Measurements from ENCODE around the gene ZC3H6. TPM values are rescaled to one million over a fixed set of nuclear protein-coding genes. Genes with fewer than 3 reads are reported as not detected.
A peak's percentile ranks its signal among the peaks of the same experiment; 100 is the strongest.

Gene ZC3H6
- total and polyA plus RNA-seq, 2 of the 13 experiments (the other 11 are each of a cell fraction or from before 2014, with no cell fraction given), result 0.71 to 0.93 TPM

GRCh38 chr2:112322919-112323318 is 47.5 kb downstream of the ZC3H6 start (continued):
- TF ChIP-seq ZNF142 (CRISPR knock-in tag; IDR thresholded peaks at IDR 0.05) (no peak), ELF3 (CRISPR knock-in tag; IDR thresholded peaks at IDR 0.05) (no peak), FOXO1 (CRISPR knock-in tag; IDR thresholded peaks at IDR 0.05) (no peak)

GRCh38 chr2:112332123-112332696 is 56.8 kb downstream of the ZC3H6 start:
- H3K27ac ChIP-seq (ENCODE audit: extremely low read length, insufficient read depth, low read length), result no peak overlapping the region
- no peak for TF ChIP-seq MLXIP (CRISPR knock-in tag; IDR thresholded peaks at IDR 0.05; ENCODE audit: borderline replicate concordance)
- 0 out of 2 replicates have a peak, but pooled peaks have one; percentile 36 for TF ChIP-seq ZNF121 (CRISPR knock-in tag; IDR thresholded peaks at IDR 0.05)
- no peak for FAIRE-seq
- intact Hi-C loops (cut with micrococcal nuclease; ENCODE audit: unreplicated experiment), result no loop called here
- no peaks in the 10 kb centered on the region for H4K20me1 ChIP-seq (ENCODE audit: insufficient read depth, low read length)
- no peak overlapping the region for H2AFZ ChIP-seq (ENCODE audit: low read length)
- ChIA-PET POLR2A (no interaction called here), CTCF (ENCODE audit: low intra/inter-chr PET ratio, low total read pairs) (no interaction called here)
- H3K4me1 ChIP-seq (ENCODE audit: insufficient read depth, low read length), result no peaks in the 10 kb centered on the region
- no peaks in the 10 kb centered on the region for H3K79me2 ChIP-seq (ENCODE audit: insufficient read depth, low read length)
- no peak for DNase-seq (ENCODE audit: low spot score)
- peak; percentile 41; the same call in 2 of the 3 replicates for ATAC-seq
- H3K36me3 ChIP-seq (replicated peaks in 1 of 2; ENCODE audit: control insufficient read depth in 1 of 2, insufficient read depth in 2 of 2, low read length in 2 of 2), result no peaks in the 10 kb centered on the region; a peak in 1 of 5 replicates
- H3K4me3 ChIP-seq (replicated peaks in 1 of 3; ENCODE audit: insufficient read depth in 1 of 3, low read depth in 2 of 3, low read length in 3 of 3), result no peak overlapping the region
- in situ Hi-C loops (cut with HindIII; ENCODE audit: extremely low pct_ligation_motif_present, low pct_unique_long_range_greater_than_20kb), result no loop called here
- H3K27me3 ChIP-seq (ENCODE audit: control insufficient read depth in 1 of 2, insufficient read depth in 2 of 2, low read length in 2 of 2), result no peaks in the 10 kb centered on the region
- no TSS peak for BruUV-seq (replicated peaks)
- H3K9me3 ChIP-seq (ENCODE audit: low read length), result no peaks in the 10 kb centered on the region
- no peak overlapping the region for H3K4me2 ChIP-seq (ENCODE audit: low read depth, low read length)
- WGBS (ENCODE audit: low lambda C conversion rate), result 49% methylated on average over 5 of the region's 5 CpGs
- H3K9ac ChIP-seq (ENCODE audit: insufficient read depth, low read depth, low read length), result no peak overlapping the region
